ENCODE results near the gene LGALS14.

DNA sequence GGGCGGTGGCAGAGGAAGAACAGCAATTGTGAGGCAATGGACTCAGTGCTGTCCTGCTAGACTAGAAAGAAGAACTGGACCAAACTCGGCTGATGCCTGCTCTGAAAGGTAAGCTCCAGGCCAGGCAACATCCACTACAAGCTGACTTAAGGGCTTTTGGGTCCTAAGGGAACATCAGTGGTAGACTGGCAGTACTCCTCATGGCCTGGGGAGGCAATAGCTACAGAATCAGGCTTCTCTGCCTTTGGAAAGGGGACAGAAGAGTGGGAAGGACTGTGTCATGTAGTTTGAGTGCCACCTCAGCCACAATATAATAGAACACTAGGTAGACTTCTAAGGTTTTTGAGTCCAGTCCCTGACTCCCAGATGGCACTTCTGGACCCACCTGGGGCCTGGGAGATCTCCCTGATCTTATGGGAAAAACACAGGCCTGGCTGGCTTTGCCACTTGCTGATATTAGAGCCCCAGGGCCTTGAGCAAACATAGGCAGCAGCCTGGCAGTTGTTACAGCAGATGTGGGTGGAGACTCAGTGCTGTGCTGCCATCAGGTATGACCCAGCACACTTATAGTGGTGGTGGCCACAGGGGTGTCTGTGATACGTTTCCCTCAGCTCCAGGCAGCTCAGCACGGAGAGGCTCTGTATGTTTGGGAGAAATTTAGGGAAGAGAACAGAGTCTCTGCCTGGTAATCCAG is 42.7 kb downstream of the LGALS14 start:
- TF ChIP-seq, protein P1, sequence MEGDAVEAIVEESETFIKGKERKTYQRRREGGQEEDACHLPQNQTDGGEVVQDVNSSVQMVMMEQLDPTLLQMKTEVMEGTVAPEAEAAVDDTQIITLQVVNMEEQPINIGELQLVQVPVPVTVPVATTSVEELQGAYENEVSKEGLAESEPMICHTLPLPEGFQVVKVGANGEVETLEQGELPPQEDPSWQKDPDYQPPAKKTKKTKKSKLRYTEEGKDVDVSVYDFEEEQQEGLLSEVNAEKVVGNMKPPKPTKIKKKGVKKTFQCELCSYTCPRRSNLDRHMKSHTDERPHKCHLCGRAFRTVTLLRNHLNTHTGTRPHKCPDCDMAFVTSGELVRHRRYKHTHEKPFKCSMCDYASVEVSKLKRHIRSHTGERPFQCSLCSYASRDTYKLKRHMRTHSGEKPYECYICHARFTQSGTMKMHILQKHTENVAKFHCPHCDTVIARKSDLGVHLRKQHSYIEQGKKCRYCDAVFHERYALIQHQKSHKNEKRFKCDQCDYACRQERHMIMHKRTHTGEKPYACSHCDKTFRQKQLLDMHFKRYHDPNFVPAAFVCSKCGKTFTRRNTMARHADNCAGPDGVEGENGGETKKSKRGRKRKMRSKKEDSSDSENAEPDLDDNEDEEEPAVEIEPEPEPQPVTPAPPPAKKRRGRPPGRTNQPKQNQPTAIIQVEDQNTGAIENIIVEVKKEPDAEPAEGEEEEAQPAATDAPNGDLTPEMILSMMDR (IDR thresholded peaks at IDR 0.05; ENCODE audit: borderline replicate concordance, extremely low read depth, low read length, poor library complexity, severe bottlenecking) = no peak
- TF ChIP-seq EZH2 (IDR thresholded peaks at IDR 0.05; ENCODE audit: borderline replicate concordance, low read depth, low read length, severe bottlenecking) = no peak
